ENCODE data around the gene PDS5B. TPM values are rescaled to one million over a fixed set of nuclear protein-coding genes. Genes with fewer than 3 reads are reported as not detected.

Gene PDS5B
- total RNA-seq, 2 experiments from 2014 or later, result 39.8 to 40.6 TPM

DNA sequence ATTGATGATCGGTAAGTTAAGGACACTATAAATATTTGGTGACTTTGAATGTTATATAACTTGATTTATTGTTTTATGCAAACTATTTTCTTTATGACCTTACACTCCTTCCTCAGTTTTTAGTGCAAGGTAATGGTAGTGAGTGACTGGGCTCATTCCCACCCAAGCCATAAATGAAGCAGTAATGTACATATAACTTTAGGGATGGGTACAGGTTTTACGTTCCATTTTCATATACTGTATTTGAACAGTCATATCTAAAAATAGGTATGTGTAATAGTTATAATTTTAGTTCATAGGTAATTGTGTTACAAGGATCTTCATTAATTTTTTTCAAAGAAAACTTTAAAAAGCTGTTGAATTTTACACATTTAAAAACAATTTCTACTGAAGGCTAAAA is 101.0 kb downstream of the PDS5B start:
- POLR2A ChIA-PET, result no interaction called here
- H3K27ac ChIP-seq (ENCODE audit: low read depth in 1 of 2, low read length in 2 of 2), result no peak overlapping the region
- Mint-ChIP-seq H3K9me3 (no peaks in the 10 kb centered on the region), H3K27me3 (no peaks in the 10 kb centered on the region), H3K36me3 (ENCODE audit: low read depth) (peaks cover 64% of the 10 kb centered on the region), H3K4me3 (no peak overlapping the region), H3K27ac (no peak overlapping the region), H3K4me1 (ENCODE audit: low read depth) (no peaks in the 10 kb centered on the region)
- TF ChIP-seq, protein P1, sequence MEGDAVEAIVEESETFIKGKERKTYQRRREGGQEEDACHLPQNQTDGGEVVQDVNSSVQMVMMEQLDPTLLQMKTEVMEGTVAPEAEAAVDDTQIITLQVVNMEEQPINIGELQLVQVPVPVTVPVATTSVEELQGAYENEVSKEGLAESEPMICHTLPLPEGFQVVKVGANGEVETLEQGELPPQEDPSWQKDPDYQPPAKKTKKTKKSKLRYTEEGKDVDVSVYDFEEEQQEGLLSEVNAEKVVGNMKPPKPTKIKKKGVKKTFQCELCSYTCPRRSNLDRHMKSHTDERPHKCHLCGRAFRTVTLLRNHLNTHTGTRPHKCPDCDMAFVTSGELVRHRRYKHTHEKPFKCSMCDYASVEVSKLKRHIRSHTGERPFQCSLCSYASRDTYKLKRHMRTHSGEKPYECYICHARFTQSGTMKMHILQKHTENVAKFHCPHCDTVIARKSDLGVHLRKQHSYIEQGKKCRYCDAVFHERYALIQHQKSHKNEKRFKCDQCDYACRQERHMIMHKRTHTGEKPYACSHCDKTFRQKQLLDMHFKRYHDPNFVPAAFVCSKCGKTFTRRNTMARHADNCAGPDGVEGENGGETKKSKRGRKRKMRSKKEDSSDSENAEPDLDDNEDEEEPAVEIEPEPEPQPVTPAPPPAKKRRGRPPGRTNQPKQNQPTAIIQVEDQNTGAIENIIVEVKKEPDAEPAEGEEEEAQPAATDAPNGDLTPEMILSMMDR (IDR thresholded peaks at IDR 0.05), result no peak
- peaks cover 10% of the 10 kb centered on the region for H3K36me3 ChIP-seq (ENCODE audit: insufficient read depth, low read length)
- no peak overlapping the region for H3K4me3 ChIP-seq (ENCODE audit: low read length)
- no peaks in the 10 kb centered on the region for H3K9me3 ChIP-seq (ENCODE audit: control insufficient read depth in 1 of 2, insufficient read depth in 1 of 2, low read length in 2 of 2)
- ATAC-seq (ENCODE audit: poor library complexity) (no peak), DNase-seq (no peak)
- CTCF ChIA-PET, result no interaction called here
- H3K27me3 ChIP-seq (ENCODE audit: control insufficient read depth in 1 of 2, insufficient read depth in 2 of 2, low read length in 2 of 2), result no peaks in the 10 kb centered on the region
- no peaks in the 10 kb centered on the region for H3K4me1 ChIP-seq (ENCODE audit: insufficient read depth, low read length)
- intact Hi-C loops (cut with DNase I, micrococcal nuclease), result no loop called here

DNA sequence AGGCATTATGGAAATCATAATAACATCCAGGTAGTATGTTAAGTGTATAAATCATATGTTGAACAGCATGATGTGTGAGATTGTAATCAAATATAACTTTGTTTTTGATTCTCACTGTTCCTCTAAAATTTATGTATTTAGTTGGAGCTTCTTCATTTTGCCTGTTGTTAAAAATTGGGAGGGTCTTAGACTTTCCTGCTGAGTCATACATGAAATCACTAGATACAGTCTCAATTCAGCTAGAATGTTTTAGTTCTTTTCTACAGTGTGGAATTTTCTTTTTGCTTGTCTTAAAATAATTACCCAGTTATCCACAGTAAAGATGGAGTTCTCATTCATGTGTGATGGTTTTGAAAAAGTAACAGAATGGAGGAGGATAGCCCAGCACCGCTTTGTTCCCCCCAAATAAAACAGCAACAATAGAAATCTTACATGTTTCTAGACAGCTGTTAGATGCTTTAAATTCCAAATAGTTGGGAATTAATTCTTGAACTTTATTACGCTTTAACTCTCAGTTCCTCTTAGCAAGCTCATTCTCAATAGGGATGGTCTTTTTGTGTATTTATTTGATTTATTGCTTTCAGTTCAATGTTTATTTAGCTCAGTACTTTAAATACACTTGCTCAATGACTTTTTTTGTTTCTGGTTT is 109.5 kb downstream of the PDS5B start:
- H3K9me3 Mint-ChIP-seq, result no peaks in the 10 kb centered on the region
- no peaks in the 10 kb centered on the region for H3K9me3 ChIP-seq (ENCODE audit: control insufficient read depth in 1 of 2, insufficient read depth in 1 of 2, low read length in 2 of 2)
- CTCF ChIA-PET, result interaction anchor here (0.6 to 1.4 kb wide), 2 partner anchors 9 to 19 kb away, joined by 3 read pairs; no protein-coding TSS in a partner anchor
- H3K27ac Mint-ChIP-seq, result no peak overlapping the region
- intact Hi-C loops (cut with DNase I, micrococcal nuclease), result no loop called here
- no peaks in the 10 kb centered on the region for H3K4me1 ChIP-seq (ENCODE audit: insufficient read depth, low read length)
- no peak overlapping the region for H3K27ac ChIP-seq (ENCODE audit: low read depth in 1 of 2, low read length in 2 of 2)
- H3K4me3 Mint-ChIP-seq, result no peak overlapping the region
- ATAC-seq (ENCODE audit: poor library complexity) (no peak), DNase-seq (no peak)
- peaks cover 62% of the 10 kb centered on the region for H3K36me3 Mint-ChIP-seq (ENCODE audit: low read depth)
- H3K27me3 Mint-ChIP-seq, result no peaks in the 10 kb centered on the region
- no peak overlapping the region for H3K4me3 ChIP-seq (ENCODE audit: low read length)
- TF ChIP-seq, protein P1 (IDR thresholded peaks at IDR 0.05), result no peak
- H3K4me1 Mint-ChIP-seq (ENCODE audit: low read depth), result no peaks in the 10 kb centered on the region
- H3K36me3 ChIP-seq (ENCODE audit: insufficient read depth, low read length), result no peaks in the 10 kb centered on the region
- POLR2A ChIA-PET, result no interaction called here
- H3K27me3 ChIP-seq (ENCODE audit: control insufficient read depth in 1 of 2, insufficient read depth in 2 of 2, low read length in 2 of 2), result no peaks in the 10 kb centered on the region

DNA sequence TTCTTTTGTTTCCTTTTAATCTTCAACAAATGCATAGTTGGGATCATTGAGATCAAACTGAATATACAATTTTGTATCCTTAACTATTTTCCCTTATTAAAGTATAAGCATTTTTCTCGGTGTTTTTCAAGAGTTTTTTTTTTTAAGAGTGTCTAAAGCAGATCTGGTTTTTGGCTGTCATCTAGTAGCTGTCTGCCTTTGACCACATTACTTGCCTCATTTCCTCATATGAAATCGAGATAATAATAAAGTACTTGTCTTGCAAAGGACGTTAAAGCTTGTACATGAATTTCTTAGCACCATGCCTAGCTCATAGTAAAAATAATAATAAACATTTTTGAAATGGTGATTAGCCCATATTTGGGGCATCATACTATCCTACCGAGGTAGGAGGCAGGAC is 121.2 kb downstream of the PDS5B start:
- no peaks in the 10 kb centered on the region for H3K27me3 Mint-ChIP-seq
- Histone ChIP-seq H3K27ac (ENCODE audit: low read depth in 1 of 2, low read length in 2 of 2) (no peak overlapping the region), H3K4me1 (ENCODE audit: insufficient read depth, low read length) (no peaks in the 10 kb centered on the region), H3K36me3 (ENCODE audit: insufficient read depth, low read length) (peaks cover 47% of the 10 kb centered on the region), H3K9me3 (ENCODE audit: control insufficient read depth in 1 of 2, insufficient read depth in 1 of 2, low read length in 2 of 2) (peaks cover 0 to under 1% of the 10 kb centered on the region in 2 experiments), H3K4me3 (ENCODE audit: low read length) (no peak overlapping the region), H3K27me3 (ENCODE audit: control insufficient read depth in 1 of 2, insufficient read depth in 2 of 2, low read length in 2 of 2) (no peaks in the 10 kb centered on the region)
- intact Hi-C loops (cut with DNase I, micrococcal nuclease), result no loop called here
- CTCF ChIA-PET, result interaction anchor here (1.2 kb wide), 1 partner anchor 23 kb away, joined by 3 read pairs; no protein-coding TSS in a partner anchor
- no peak for DNase-seq
- no peak for ATAC-seq (ENCODE audit: poor library complexity)
- H3K4me1 Mint-ChIP-seq (ENCODE audit: low read depth), result no peaks in the 10 kb centered on the region
- no peak overlapping the region for H3K4me3 Mint-ChIP-seq
- POLR2A ChIA-PET, result no interaction called here
- TF ChIP-seq, protein P1 (IDR thresholded peaks at IDR 0.05), result no peak
- peaks cover 2% of the 10 kb centered on the region for H3K9me3 Mint-ChIP-seq
- peaks cover 82% of the 10 kb centered on the region for H3K36me3 Mint-ChIP-seq (ENCODE audit: low read depth)
- H3K27ac Mint-ChIP-seq, result no peak overlapping the region

Data from CD4-positive, alpha-beta T cell (primary cell).